ENCODE results near the gene HPCAL1. TPM values are rescaled to one million over a fixed set of nuclear protein-coding genes. Genes with fewer than 3 reads are reported as not detected.

Gene HPCAL1
- total and polyA plus RNA-seq, 4 experiments from 2014 or later = 77.1 to 114 (median 90.4) TPM

DNA sequence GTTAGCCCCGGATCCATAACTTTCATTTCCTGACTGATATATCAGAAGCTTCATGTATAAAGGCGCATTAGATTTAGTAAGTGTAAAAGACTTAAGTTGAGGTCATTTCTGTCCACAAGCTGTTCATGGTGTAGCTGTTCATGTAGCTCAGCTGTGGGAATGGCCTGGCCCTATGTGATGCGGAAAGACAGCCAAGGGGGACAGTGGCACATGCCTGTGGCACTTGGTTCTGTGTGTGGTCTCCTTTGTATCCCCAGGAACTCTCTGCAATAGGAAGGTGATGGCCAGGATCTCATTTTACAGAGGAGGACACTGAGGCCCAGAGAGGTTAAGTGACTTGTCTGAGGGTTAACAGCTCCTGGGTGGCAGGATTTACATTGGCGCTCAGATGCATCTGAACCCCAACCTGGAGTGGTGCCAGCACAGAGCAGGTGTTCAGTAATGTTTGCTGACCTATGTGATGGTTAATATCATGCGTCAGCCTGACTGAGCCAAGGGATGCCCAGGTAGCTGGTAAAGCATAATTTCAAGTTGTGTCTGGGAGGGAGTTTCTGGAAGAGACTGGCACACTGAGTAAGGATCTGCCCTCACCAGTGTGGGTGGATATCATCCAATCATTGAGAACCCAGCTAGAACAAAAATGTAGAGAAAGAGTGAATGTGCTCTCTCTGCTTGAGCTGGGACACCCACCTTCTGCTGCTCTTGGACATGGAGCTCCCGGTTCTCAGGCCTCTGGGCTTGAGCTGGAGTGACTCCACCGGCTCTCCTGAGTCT is 25.4 kb downstream of the HPCAL1 start:
- intact Hi-C loops (cut with micrococcal nuclease) = no loop called here
- Mint-ChIP-seq H3K9me3 (no peaks in the 10 kb centered on the region), H3K4me3 (peak overlapping the region in 5 of 8 donors; percentile 18 to 49 (median 31)), H3K27me3 (no peaks in the 10 kb centered on the region), H3K4me1 (peaks cover 61 to 98% (median 83%) of the 10 kb centered on the region in 4 donors), H3K36me3 (peaks cover 4 to 13% of the 10 kb centered on the region in 2 donors), H3K27ac (peak overlapping the region; percentile 82 to 97 (median 89))
- ChIA-PET POLR2A (ENCODE audit: partially characterized antibody) (interaction anchor here (1.5 to 10.2 kb wide), 5 partner anchors 10 to 120 kb away, joined by 4 to 362 read pairs (median 15); partner anchors contain the start of genes HPCAL1 and ODC1), CTCF (ENCODE audit: partially characterized antibody) (interaction anchor here (1.1 to 9.7 kb wide), 4 partner anchors 10 to 107 kb away, joined by 4 to 150 read pairs (median 40); partner anchors contain the start of gene HPCAL1)
- peak in 2 of 5 donors; percentile 18 to 25 for DNase-seq
- Histone ChIP-seq H3K4me1 (ENCODE audit: insufficient read depth, low read length) (peaks cover 85% of the 10 kb centered on the region), H3K27me3 (ENCODE audit: insufficient read depth, low read length) (no peaks in the 10 kb centered on the region), H3K27ac (ENCODE audit: low read depth, low read length) (peak overlapping the region; percentile 9), H3K36me3 (ENCODE audit: insufficient read depth, low read length) (no peaks in the 10 kb centered on the region), H3K4me3 (ENCODE audit: low read length in 2 of 2) (no peak overlapping the region), H3K9me3 (ENCODE audit: control insufficient read depth in 1 of 2, low read length in 2 of 2) (no peaks in the 10 kb centered on the region)

DNA sequence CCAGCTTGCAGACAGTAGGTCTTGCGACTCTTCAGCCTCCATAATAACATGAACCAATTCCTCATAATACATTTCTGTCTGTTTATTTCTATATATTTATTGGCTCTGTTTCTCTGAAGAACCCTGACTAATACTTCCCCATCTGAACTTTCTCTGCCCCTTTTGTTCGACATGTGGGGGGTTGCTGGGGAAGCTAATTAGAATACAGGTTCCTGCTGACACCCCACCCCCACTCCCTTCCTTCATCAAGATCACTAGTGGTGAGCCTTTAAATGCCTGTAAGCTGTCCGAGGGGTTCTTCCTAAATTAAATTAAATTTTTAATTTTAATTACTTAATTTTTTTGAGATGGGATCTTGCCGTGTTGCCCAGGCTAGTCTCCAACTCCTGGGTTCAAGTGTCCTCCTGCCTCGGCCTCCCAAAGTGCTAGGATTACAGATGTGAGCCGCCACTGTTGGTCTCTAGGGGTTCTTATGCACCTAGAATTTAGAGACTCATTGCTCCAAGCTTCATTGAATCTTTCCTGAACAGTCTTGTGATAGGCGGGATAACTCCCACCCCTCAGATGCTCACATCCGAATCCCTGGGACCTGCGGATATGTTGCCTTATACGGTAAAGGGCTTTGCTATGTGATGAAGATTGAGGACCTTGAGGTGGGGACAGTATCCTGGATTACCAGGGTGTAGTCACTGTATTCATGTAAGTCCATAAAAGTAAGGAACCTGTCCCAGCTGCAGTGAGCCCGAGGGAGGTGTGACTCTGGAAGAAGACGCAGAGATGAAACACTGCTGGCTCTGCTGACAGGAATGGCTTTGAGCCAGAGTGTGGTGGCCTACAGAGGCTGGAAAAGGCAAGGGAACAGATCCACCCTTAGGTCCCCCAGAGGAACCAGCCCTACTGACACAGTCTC is 26.2 kb downstream of the HPCAL1 start:
- H3K36me3 Mint-ChIP-seq = peaks cover 0 to 11% of the 10 kb centered on the region in 2 donors
- ChIA-PET POLR2A (ENCODE audit: partially characterized antibody) (interaction anchor here (0.6 to 10.2 kb wide), 9 partner anchors 11 to 787 kb away, joined by 3 to 362 read pairs (median 8); partner anchors contain the start of genes HPCAL1 and ODC1), CTCF (ENCODE audit: partially characterized antibody) (interaction anchor here (0.7 to 9.7 kb wide), 10 partner anchors 11 to 106 kb away, joined by 3 to 150 read pairs (median 5); partner anchors contain the start of gene HPCAL1)
- Histone ChIP-seq H3K4me3 (ENCODE audit: low read length in 2 of 2) (peak overlapping the region in 1 of 2 donors; percentile 68), H3K9me3 (ENCODE audit: control insufficient read depth in 1 of 2, low read length in 2 of 2) (no peaks in the 10 kb centered on the region), H3K36me3 (ENCODE audit: insufficient read depth, low read length) (no peaks in the 10 kb centered on the region), H3K4me1 (ENCODE audit: insufficient read depth, low read length) (peaks cover 93% of the 10 kb centered on the region), H3K27ac (ENCODE audit: low read depth, low read length) (peak overlapping the region; percentile 81), H3K27me3 (ENCODE audit: insufficient read depth, low read length) (no peaks in the 10 kb centered on the region)
- H3K4me3 Mint-ChIP-seq = peak overlapping the region in 7 of 8 donors; percentile 89 to 96 (median 93)
- H3K4me1 Mint-ChIP-seq = peaks cover 60 to 98% (median 83%) of the 10 kb centered on the region in 4 donors
- H3K27me3 Mint-ChIP-seq = no peaks in the 10 kb centered on the region
- H3K9me3 Mint-ChIP-seq = no peaks in the 10 kb centered on the region
- DNase-seq = no peak
- intact Hi-C loops (cut with micrococcal nuclease) = no loop called here
- peak overlapping the region; percentile 90 to 98 (median 95) for H3K27ac Mint-ChIP-seq

DNA sequence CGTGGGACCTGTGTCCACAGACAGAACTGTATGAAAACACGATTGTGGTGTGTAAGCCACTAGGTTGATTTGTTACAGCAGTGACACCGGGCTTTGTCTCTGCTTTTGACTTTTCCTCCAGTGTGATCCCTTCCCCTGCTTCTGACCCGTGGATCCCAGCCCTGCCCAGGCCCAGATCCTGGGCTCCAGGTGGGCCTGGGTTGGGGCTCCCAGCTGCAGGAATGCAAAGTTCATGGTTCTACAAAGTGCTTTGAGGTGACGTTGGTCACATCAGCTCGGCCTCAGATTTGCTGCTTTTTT is 26.8 kb downstream of the HPCAL1 start:
- peak overlapping the region; percentile 89 to 96 (median 94) for H3K4me3 Mint-ChIP-seq
- CTCF ChIA-PET (ENCODE audit: partially characterized antibody) = interaction anchor here (0.7 to 9.7 kb wide), 8 partner anchors 24 to 105 kb away, joined by 3 to 150 read pairs (median 6); partner anchors contain the start of gene HPCAL1
- no peaks in the 10 kb centered on the region for H3K27me3 Mint-ChIP-seq
- Histone ChIP-seq H3K27me3 (ENCODE audit: insufficient read depth, low read length) (no peaks in the 10 kb centered on the region), H3K36me3 (ENCODE audit: insufficient read depth, low read length) (no peaks in the 10 kb centered on the region), H3K9me3 (ENCODE audit: control insufficient read depth in 1 of 2, low read length in 2 of 2) (no peaks in the 10 kb centered on the region), H3K4me1 (ENCODE audit: insufficient read depth, low read length) (peaks cover 90% of the 10 kb centered on the region), H3K4me3 (ENCODE audit: low read length in 2 of 2) (peak overlapping the region; percentile 67 to 68), H3K27ac (ENCODE audit: low read depth, low read length) (peak overlapping the region; percentile 81)
- H3K4me1 Mint-ChIP-seq = peaks cover 60 to 95% (median 79%) of the 10 kb centered on the region in 4 donors
- H3K27ac Mint-ChIP-seq = peak overlapping the region; percentile 89 to 98 (median 95)
- intact Hi-C loops (cut with micrococcal nuclease) = no loop called here
- H3K9me3 Mint-ChIP-seq = no peaks in the 10 kb centered on the region
- no peak for DNase-seq
- H3K36me3 Mint-ChIP-seq = peaks cover 0 to 11% of the 10 kb centered on the region in 2 donors
- POLR2A ChIA-PET (ENCODE audit: partially characterized antibody) = interaction anchor here (0.6 to 10.2 kb wide), 12 partner anchors 9 to 787 kb away, joined by 3 to 362 read pairs (median 5); partner anchors contain the start of genes HPCAL1 and ODC1

DNA sequence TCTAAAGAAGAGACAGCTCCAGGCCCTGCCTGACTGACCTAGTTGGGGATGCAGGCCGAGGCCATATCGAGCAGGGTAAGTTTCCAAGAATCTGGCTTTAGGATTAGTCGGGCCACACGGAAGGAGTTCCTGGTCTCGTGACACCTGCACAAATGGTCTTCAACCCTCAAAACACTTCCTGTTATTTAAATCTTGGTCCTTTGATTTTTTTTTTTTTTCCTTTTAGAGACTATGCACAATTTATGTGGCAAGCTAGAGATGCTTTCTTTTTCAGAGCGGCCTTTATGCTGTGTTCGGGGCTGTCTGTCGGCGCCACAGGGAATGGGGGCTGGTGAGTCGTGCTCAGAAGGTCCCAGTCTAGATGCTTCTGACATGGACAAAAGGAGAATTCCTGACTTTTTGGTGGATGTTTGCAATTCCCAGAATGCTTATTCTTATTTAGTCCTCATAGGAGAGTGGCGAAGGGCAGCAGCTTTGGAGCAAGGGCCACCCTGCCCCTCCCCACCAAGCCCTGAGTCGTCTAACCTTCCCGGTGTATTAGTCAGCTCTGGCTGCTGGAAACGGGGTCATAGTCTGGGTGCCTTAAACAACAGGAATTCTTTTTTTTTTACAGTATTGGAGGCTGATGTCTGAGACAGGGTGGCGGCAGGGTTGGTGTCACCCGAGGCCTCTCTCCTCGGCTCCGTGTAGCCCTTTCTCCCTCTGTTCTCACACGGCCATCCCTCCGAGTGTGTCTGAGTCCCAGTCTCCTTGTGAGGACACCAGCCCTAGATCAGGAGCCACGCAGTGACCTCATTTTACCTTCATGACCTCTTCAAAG is 27.4 kb downstream of the HPCAL1 start:
- peak overlapping the region; percentile 89 to 96 (median 94) for H3K4me3 Mint-ChIP-seq
- peaks cover 87% of the 10 kb centered on the region for H3K4me1 ChIP-seq (ENCODE audit: insufficient read depth, low read length)
- DNase-seq = peak; percentile 62 to 70 (median 68)
- H3K4me1 Mint-ChIP-seq = peaks cover 60 to 97% (median 80%) of the 10 kb centered on the region in 4 donors
- H3K9me3 ChIP-seq (ENCODE audit: control insufficient read depth in 1 of 2, low read length in 2 of 2) = no peaks in the 10 kb centered on the region
- no peaks in the 10 kb centered on the region for H3K27me3 ChIP-seq (ENCODE audit: insufficient read depth, low read length)
- no peaks in the 10 kb centered on the region for H3K27me3 Mint-ChIP-seq
- ChIA-PET CTCF (ENCODE audit: partially characterized antibody) (interaction anchor here (0.7 to 9.7 kb wide), 8 partner anchors 25 to 105 kb away, joined by 3 to 150 read pairs (median 6); partner anchors contain the start of gene HPCAL1), POLR2A (ENCODE audit: partially characterized antibody) (interaction anchor here (0.6 to 10.2 kb wide), 12 partner anchors 9 to 788 kb away, joined by 3 to 362 read pairs (median 5); partner anchors contain the start of genes HPCAL1 and ODC1)
- H3K4me3 ChIP-seq (ENCODE audit: low read length in 2 of 2) = peak overlapping the region; percentile 67 to 68
- peaks cover 5 to 14% of the 10 kb centered on the region in 2 donors for H3K36me3 Mint-ChIP-seq
- H3K36me3 ChIP-seq (ENCODE audit: insufficient read depth, low read length) = no peaks in the 10 kb centered on the region
- peak overlapping the region; percentile 89 to 98 (median 95) for H3K27ac Mint-ChIP-seq
- peak overlapping the region; percentile 81 for H3K27ac ChIP-seq (ENCODE audit: low read depth, low read length)
- intact Hi-C loops (cut with micrococcal nuclease) = loop anchor here (1.0 to 10.0 kb wide), 4 partner anchors 28 to 205 kb away; partner anchors contain the start of genes HPCAL1 and RRM2
- no peaks in the 10 kb centered on the region for H3K9me3 Mint-ChIP-seq

DNA sequence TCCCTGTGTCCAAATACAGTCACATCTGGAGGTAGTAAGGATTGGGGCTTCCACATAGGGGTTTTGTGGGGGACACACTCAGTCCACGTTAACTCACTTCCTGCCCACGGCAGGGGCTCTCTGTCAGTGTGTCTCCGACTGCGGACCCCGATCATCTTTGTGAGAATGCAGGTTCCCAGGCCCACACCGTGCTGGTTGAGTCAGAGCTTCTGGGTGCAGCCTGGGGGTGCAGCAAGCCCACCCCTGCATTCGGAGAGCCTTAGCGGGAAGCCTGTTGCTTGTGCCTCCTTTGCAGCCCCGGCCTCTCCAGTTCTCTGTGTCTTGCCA is 28.0 kb downstream of the HPCAL1 start:
- Histone ChIP-seq H3K27me3 (ENCODE audit: insufficient read depth, low read length) (no peaks in the 10 kb centered on the region), H3K27ac (ENCODE audit: low read depth, low read length) (peak overlapping the region; percentile 81), H3K9me3 (ENCODE audit: control insufficient read depth in 1 of 2, low read length in 2 of 2) (no peaks in the 10 kb centered on the region), H3K36me3 (ENCODE audit: insufficient read depth, low read length) (no peaks in the 10 kb centered on the region), H3K4me3 (ENCODE audit: low read length in 2 of 2) (peak overlapping the region; percentile 67 to 68), H3K4me1 (ENCODE audit: insufficient read depth, low read length) (peaks cover 82% of the 10 kb centered on the region)
- peak overlapping the region; percentile 89 to 96 (median 94) for H3K4me3 Mint-ChIP-seq
- peak in 1 of 5 donors; percentile 46 for DNase-seq
- H3K27me3 Mint-ChIP-seq = no peaks in the 10 kb centered on the region
- POLR2A ChIA-PET (ENCODE audit: partially characterized antibody) = interaction anchor here (1.2 to 10.2 kb wide), 9 partner anchors 15 to 118 kb away, joined by 6 to 362 read pairs (median 16); partner anchors contain the start of genes HPCAL1 and ODC1
- peaks cover 59 to 92% (median 78%) of the 10 kb centered on the region in 4 donors for H3K4me1 Mint-ChIP-seq
- CTCF ChIA-PET (ENCODE audit: partially characterized antibody) = interaction anchor here (0.7 to 9.7 kb wide), 7 partner anchors 25 to 205 kb away, joined by 3 to 150 read pairs (median 8); partner anchors contain the start of gene HPCAL1
- peaks cover 10 to 15% of the 10 kb centered on the region in 2 donors for H3K36me3 Mint-ChIP-seq
- intact Hi-C loops (cut with micrococcal nuclease) = loop anchor here (1.0 to 10.0 kb wide), 6 partner anchors 25 to 206 kb away; partner anchors contain the start of genes HPCAL1 and RRM2
- peak overlapping the region; percentile 89 to 98 (median 95) for H3K27ac Mint-ChIP-seq
- no peaks in the 10 kb centered on the region for H3K9me3 Mint-ChIP-seq
